Transverse colon (tissue), 4 donors: ENCODE data around the gene ADGRL4. TPM values are rescaled to one million over a fixed set of nuclear protein-coding genes. Genes with fewer than 3 reads are reported as not detected.

Experiments used
- DNase-seq: peaks from one replicate; pipeline ENCODE4 v3.0.0-alpha.2; 2019
- H3K27ac ChIP-seq, 4 donors: fragments of 200-600 bp; sonication (generic); 2 replicates each; pipeline ENCODE4 v1.5.1; 2016 to 2018; ENCODE audit warnings: inconsistent platforms in 4 of 4
- H3K27me3 ChIP-seq: fragments of 200-600 bp; sonication (generic); 2 replicates; pipeline ENCODE4 v1.5.1; 2017; ENCODE audit warnings: inconsistent platforms
- H3K36me3 ChIP-seq, 4 donors: fragments of 200-600 bp; sonication (generic); 2 replicates each; pipeline ENCODE4 v1.5.1; 2017 to 2019; ENCODE audit warnings: inconsistent platforms in 4 of 4
- H3K4me1 ChIP-seq, 4 donors: fragments of 200-600 bp; sonication (generic); 2 replicates each; pipeline ENCODE4 v1.5.1; 2017 to 2020; ENCODE audit warnings: inconsistent platforms in 4 of 4
- H3K4me3 ChIP-seq, 4 donors: fragments of 200-600 bp; sonication (generic); 1 replicate in 1 of 4; 2 replicates in 3 of 4; pipeline versions ENCODE4 v1.5.1 to v1.6.1; 2017 to 2019; ENCODE audit warnings: inconsistent platforms in 4 of 4
- H3K9me3 ChIP-seq, 2 donors: fragments of 200-600 bp; sonication (generic); 2 replicates each; pipeline ENCODE4 v1.5.1; 2017 to 2019; ENCODE audit warnings: inconsistent platforms in 2 of 2
- EP300 ChIP-seq: sonication (generic); formaldehyde crosslinking; IDR thresholded peaks from one replicate; pipeline ENCODE4 v1.6.1; 2017; ENCODE audit warnings: antibody characterized with exemption, low read depth
- POLR2A ChIP-seq: fragments of 450-650 bp; IDR thresholded peaks from one replicate; pipeline ENCODE4 v1.6.1; 2016; ENCODE audit warnings: antibody characterized with exemption, mild to moderate bottlenecking, moderate library complexity
- POLR2AphosphoS5 ChIP-seq, 3 donors: sonication (generic); formaldehyde crosslinking; IDR thresholded peaks; one replicate each; pipeline ENCODE4 v1.6.1; 2016; ENCODE audit warnings: antibody characterized with exemption in 3 of 3
- WGBS, 2 donors: methylation state at CpG; one replicate each; pipeline ENCODE4 v1.1.5; 2018; ENCODE audit warnings: low coverage in 1 of 2; 5-methylcytosine and 5-hydroxymethylcytosine counted together
- in situ Hi-C, 4 donors: fragments of 200-750 bp; cut with MboI; loops; one replicate each; pipeline versions ENCODE4 v1.15.0 to v1.15.1; 2017; ENCODE audit warnings: low sequenced_read_pairs in 3 of 4, low pct_ligation_motif_present in 1 of 4, low pct_unique_long_range_greater_than_20kb in 1 of 4
- intact Hi-C: fragments of 100-400 bp; cut with DNase I; formaldehyde crosslinking; loops from one replicate; pipeline ENCODE4 v1.15.1; 2023; ENCODE audit warnings: low total_unique reads
- total RNA-seq, 4 donors: library from RNA; depleted of rRNA; stranded (reverse); fragments of >200 nt; gene quantifications; one replicate each; pipeline ENCODE4 v1.1.0, GENCODE V29; 2016
- TF ChIP-seq, protein P1 (sequence below), 5 experiments: fragments of 200-600 bp in 3 of 5; fragments of 450-650 bp in 2 of 5; sonication (generic) in 3 of 5; IDR thresholded peaks; 1 replicate in 2 of 5; 2 replicates in 3 of 5; pipeline ENCODE4 v1.5.1; 2016 to 2017; ENCODE audit warnings: antibody characterized with exemption in 5 of 5, inconsistent platforms in 3 of 5, mild to moderate bottlenecking in 2 of 5, moderate library complexity in 1 of 5

ADGRL4 gene
- total RNA-seq, 4 donors from 2014 or later: 0.75 to 7.6 (median 3.5) TPM

DNA sequence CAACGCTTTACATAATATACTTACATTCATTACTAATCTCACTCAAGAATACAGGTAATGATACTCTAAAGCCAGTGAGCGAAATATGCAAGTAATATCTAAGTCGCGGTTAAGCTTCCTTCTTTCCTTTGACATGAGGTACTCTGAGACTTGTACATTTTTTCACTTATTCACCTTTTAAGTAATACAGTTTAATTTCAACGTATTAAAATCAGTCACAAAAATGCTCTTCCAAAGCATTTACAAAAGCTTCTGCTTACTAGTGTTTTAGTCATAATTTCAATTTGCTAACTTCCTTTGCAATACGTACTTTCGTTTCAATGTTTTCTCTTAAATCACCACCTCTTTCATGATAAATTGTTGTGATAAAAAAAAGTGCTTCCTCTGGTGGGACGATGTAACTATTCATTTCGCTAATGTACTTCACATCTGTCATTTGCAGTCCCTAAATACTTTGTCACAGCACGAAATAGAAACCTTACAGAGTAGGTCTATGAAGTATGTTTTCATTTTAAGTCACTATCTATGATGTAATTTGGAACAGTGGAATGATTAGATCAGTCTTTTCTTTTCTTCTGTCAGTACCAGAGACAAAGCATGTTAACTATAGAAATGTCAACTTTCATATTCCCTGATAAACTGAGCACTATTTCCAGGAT, 34.0 kb upstream of the ADGRL4 start:
- in situ Hi-C loops: no loop called here
- Histone ChIP-seq H3K27me3 (no peaks in the 10 kb centered on the region), H3K27ac (no peak overlapping the region), H3K4me3 (no peak overlapping the region), H3K9me3 (no peaks in the 10 kb centered on the region), H3K4me1 (no peaks in the 10 kb centered on the region), H3K36me3 (no peaks in the 10 kb centered on the region)
- DNase-seq: no peak
- 57 to 58% methylated on average over 10 of the region's 10 CpGs for WGBS, 2 donors
- TF ChIP-seq POLR2AphosphoS5 (IDR thresholded peaks at IDR 0.05) (no peak), EP300 (no peak), POLR2A (no peak)
- TF ChIP-seq, protein P1, sequence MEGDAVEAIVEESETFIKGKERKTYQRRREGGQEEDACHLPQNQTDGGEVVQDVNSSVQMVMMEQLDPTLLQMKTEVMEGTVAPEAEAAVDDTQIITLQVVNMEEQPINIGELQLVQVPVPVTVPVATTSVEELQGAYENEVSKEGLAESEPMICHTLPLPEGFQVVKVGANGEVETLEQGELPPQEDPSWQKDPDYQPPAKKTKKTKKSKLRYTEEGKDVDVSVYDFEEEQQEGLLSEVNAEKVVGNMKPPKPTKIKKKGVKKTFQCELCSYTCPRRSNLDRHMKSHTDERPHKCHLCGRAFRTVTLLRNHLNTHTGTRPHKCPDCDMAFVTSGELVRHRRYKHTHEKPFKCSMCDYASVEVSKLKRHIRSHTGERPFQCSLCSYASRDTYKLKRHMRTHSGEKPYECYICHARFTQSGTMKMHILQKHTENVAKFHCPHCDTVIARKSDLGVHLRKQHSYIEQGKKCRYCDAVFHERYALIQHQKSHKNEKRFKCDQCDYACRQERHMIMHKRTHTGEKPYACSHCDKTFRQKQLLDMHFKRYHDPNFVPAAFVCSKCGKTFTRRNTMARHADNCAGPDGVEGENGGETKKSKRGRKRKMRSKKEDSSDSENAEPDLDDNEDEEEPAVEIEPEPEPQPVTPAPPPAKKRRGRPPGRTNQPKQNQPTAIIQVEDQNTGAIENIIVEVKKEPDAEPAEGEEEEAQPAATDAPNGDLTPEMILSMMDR (IDR thresholded peaks at IDR 0.05): no peak
- intact Hi-C loops: no loop called here

DNA sequence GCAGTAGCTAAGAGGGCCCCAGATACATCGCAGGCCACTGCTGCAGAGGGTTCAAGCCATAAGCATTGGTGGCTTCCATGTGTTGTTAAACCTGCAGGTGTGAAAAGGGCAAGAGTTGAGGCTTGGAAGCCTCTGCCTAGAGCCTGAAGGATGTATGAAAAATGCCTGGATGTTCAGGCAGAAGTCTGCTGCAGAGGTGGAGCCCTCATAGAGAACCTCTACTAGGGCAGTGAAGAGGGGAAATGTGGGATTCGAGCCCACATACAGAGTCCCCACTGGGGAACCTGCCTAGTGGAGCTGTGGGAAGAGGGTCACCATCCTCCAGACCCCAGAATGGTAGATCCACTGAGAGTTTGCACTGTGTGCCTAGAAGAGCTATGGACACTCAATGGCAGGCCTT, 30.6 kb upstream of the ADGRL4 start:
- no peak for DNase-seq
- intact Hi-C loops (no loop called here), in situ Hi-C loops (no loop called here)
- Histone ChIP-seq H3K9me3 (no peaks in the 10 kb centered on the region), H3K4me1 (no peaks in the 10 kb centered on the region), H3K27ac (no peak overlapping the region), H3K36me3 (no peaks in the 10 kb centered on the region), H3K4me3 (no peak overlapping the region), H3K27me3 (no peaks in the 10 kb centered on the region)
- TF ChIP-seq, protein P1 (IDR thresholded peaks at IDR 0.05): no peak
- no peak for TF ChIP-seq POLR2AphosphoS5 (IDR thresholded peaks at IDR 0.05)
- no peak for TF ChIP-seq POLR2A
- no peak for TF ChIP-seq EP300
- 33 to 65% methylated on average over 1 to 2 of the region's 2 CpGs for WGBS, 2 donors

DNA sequence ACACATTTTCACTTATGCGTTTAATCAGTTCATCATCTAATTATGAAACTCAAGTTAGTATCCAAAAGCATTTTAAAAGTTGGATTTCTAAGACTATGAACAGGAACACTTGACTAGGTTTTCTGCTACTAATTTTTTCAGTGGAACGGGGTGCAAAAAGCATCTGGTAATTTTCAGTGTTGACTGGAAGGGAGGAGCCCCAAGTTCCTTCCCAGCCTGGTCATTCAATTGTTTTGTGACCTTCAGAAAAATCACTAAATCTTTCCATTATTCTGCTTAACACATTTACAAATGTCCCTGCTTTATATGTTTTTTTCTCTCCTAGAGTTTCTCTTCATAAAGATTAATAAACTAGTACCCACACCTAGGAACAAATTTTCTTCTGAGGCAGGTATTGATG, 6.0 kb upstream of the ADGRL4 start:
- Histone ChIP-seq H3K4me1 (no peaks in the 10 kb centered on the region), H3K27ac (no peak overlapping the region), H3K27me3 (no peaks in the 10 kb centered on the region), H3K4me3 (no peak overlapping the region), H3K36me3 (no peaks in the 10 kb centered on the region), H3K9me3 (no peaks in the 10 kb centered on the region)
- WGBS, 2 donors: 72 to 76% methylated on average over 2 of the region's 2 CpGs
- no peak for DNase-seq
- in situ Hi-C loops (no loop called here), intact Hi-C loops (no loop called here)
- TF ChIP-seq POLR2A (no peak), POLR2AphosphoS5 (IDR thresholded peaks at IDR 0.05) (no peak), EP300 (no peak)
- TF ChIP-seq, protein P1 (IDR thresholded peaks at IDR 0.05): no peak

DNA sequence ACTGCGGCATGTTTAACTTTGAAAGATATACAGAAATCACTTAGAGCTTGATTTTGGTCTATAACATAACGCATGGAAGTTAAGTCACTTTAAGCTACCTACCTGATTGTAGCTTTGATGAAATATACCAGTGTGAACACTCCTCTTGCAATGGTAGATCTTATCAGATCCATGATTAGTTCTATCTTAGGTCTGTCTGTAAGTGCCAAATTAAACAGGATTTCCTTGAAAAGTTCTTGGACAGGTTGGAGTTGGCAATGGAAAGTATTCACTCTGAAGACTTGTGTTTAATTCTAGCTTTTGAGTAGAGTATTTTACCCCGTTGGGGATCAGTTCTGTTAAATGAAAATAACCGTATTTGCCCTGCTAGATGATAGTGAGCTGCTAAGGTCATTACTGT, 4.1 kb upstream of the ADGRL4 start:
- Histone ChIP-seq H3K36me3 (no peaks in the 10 kb centered on the region), H3K9me3 (no peaks in the 10 kb centered on the region), H3K4me3 (no peak overlapping the region), H3K27ac (no peak overlapping the region), H3K4me1 (no peaks in the 10 kb centered on the region), H3K27me3 (peaks cover 9% of the 10 kb centered on the region)
- intact Hi-C loops (no loop called here), in situ Hi-C loops (no loop called here)
- 62 to 88% methylated on average over 4 of the region's 4 CpGs for whole genome bisulfite sequencing, 2 donors
- no peak for DNase-seq
- TF ChIP-seq POLR2A (no peak), EP300 (no peak), POLR2AphosphoS5 (IDR thresholded peaks at IDR 0.05) (no peak)
- TF ChIP-seq, protein P1 (IDR thresholded peaks at IDR 0.05): no peak
